GM18870 (cell line): ENCODE measurements around the gene BPIFB6.
"Not testable (repeated sequence)": the region's sequence is repeated elsewhere in the genome, so short reads cannot be mapped to it uniquely, and the experiment has no call there.

Experiments
- ATAC-seq: cut with Tn5 transposase; IDR thresholded peaks from one replicate; pipeline ENCODE4 v1.9.1; 2021; ENCODE audit warnings: moderate library complexity; ENCODE audit not compliant: unreplicated experiment

Gene BPIFB6

DNA sequence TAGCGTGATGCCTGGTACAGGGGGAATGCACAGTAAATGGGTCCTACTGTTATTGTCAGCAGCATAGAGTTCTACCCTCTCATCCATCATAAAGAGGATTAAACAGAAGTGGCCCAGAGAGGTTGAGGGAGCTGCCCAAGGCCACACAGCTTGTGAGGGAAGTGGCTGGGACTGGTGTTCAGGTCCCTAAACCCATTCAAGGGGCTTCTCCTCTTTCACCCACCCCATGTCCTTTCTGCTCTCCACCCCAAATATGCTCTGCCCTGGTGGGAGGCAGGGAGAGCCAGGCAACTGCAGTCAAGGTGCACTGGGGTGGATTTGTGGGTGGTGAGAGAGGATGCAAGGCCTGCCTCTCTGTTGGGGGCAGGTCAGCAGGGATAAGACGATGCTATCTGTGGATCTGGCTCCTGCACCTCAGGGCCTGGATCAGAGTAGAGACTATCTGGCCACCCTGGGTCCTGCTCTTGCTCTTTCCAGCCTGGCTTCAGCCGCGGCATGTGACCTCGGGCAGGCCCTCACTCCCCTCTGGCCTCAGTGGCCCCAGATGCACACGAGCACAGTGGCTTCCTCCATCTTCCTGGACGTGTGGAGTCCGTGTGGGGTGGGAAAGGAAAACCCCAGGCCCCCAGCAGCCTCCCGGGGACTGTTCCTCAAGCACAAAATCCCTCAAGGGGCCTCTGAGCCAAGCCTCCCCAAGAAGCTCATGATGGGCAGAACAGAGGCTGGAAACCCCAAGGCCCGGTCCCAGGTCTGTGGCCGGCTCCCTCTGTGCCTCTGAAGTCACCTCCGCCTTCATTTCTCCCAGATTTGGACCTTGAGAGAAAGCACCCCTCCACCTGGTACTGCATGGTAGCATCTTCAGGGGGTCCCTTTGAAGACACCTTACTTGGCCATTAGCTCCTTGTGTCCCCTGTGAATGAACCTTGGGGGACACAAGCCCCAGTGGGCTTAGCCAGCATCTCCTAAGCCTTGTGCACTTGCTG is 3.4 kb upstream of the BPIFB6 start:
- ATAC-seq, result no peak

DNA sequence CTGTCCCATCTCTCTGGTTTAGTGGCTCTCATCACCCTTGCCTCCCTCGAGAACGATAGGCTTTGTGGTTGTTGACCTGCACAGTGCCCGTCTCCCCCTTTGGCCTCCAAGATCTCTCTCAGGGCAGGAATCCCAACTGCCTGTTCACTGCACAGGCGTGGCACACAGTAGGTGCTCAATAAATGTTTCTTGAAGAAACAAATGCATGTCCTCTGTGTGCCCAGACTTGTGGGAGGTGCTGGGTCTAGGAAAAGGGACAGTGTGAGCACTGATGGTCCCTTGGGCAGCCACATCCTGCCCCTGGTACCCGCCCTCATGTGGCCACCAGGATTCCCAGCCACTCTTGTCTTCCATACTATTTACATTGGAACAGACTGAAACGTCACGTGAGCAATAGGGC is 2.6 kb upstream of the BPIFB6 start:
- no peak for ATAC-seq

DNA sequence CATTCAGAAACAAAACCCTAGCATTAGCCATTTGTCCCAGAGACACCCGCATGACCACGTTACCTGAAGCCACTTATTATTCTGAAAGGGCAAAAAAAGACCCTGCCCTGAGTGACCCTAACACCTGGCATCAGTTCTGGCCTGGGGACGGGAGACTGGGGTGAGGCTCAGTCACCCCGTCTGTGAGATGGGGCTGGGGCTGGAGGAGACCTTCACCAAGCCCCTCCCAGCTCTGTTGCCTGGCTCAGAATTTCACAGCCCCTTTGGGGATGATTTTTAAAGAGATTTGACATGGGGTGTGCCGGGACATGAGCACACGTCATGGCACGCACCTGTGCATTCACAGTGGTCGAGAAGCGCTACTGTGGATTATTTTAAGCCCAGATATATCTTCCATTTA is 1.4 kb upstream of the BPIFB6 start:
- ATAC-seq, result no peak

DNA sequence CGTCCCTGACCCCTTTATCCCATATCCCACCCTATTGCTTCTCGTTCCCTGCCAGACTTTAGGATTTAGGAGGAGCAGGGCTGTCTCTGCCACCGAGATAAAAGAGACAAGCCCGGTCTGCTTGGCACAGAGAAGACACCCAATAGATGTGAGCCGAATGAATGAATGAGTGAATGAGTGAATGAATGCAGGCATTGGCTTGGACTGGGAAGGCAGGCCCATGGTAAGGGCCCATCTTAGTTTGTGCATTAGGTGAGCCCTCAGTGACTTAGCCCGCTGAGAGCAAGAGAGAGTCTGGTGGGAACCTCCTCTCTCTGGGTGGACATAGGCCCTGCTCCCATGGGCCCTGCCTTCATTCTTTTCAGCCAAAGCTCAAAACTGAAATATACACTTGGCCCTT is 879 bp upstream of the BPIFB6 start:
- ATAC-seq, result no peak

GRCh38 chr20:33032555-33032954 is 1.1 kb downstream of the BPIFB6 start:
- ATAC-seq, result no peak

DNA sequence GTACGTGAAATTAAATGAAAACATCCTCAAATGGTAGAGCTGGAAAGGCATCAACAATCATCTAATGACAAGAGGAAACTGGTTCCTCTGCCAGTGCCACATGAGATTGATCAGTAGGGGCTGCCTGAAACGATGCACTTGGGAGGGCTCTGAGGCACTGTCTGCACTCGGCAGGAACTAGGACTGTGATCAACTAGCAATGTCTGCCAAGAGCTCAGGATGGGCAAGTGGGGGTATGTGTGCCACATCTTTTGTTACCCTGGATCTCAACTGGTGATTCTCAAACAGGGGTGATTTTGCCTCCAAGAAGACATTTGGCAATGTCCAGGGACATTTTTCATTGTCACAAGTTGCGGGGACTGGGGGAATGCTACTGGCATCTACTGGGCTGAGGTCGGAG is 1.9 kb downstream of the BPIFB6 start:
- no peak for ATAC-seq

DNA sequence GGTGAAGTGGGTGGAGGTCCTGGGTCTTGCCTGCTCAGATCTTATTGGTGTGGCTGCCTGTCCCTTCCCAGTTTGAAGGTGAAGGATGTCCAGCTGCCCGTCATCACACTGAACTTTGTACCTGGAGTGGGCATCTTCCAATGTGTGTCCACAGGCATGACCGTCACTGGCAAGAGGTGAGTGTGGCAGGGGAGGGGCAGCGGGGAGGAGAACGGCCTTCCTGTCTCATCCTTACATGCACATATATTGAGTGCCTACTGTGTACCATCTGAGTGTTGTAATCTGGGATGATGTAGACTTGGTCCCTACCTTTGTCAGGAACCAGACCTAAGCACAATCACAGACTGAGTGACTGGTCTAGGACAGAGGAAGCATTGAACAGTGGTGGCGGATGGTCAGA is 2.7 kb downstream of the BPIFB6 start:
- no peak for ATAC-seq

DNA sequence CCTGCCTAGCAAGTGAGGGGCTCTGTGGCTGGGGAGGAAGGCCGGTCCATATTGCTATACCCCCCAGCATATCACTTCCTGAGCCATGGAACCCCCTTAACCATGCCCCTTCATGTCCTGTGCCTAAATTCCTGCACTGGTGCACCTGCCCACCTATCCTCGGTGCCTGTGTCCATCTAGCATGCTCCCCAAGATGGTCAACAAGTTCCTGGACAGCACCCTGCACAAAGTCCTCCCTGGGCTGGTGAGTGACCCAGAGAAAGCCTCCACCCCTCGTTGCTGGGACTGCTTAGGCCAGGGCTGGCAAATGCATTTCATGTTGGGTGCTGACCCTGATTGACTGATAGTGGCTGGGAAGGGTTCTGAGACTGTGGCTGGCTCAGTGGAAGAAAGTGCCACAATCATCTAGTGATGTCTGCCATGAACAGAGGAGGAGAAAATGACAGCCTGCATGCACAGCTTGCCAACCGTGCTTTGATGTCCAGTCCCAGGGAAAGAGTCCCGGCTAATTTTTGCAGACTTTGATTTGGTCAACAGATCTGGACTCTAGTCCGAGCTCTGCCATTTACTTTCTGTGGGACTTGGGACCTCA is 3.5 kb downstream of the BPIFB6 start:
- no peak for ATAC-seq

- ATAC-seq, result no peak
Measured at GRCh38 chr20:33037456-33037855, 6.0 kb downstream of the BPIFB6 start.

- ATAC-seq, result no peak
Measured at GRCh38 chr20:33038243-33038642, 6.8 kb downstream of the BPIFB6 start.

DNA sequence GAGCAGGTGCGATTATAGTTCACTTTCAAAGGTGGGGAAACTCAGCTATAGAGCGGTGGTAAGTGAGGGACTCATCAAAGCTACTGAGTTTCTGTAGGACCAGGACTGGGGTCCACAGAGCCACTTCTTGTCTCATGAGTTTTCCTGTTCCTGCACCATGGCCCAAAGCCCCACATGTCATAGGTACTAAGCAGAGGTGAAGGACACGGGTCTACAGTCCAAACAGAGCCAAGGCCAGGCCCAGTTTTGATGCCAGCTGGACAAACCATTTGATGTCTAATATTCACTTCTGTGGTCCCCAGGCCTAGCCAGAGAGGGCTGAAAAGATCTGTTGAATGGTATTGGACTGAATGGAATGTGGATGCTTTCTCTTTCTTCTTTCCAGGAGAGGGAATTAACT is 11.0 kb downstream of the BPIFB6 start:
- ATAC-seq, result no peak

GRCh38 chr20:33042983-33043730 is 11.7 kb downstream of the BPIFB6 start:
- no peak for ATAC-seq

GRCh38 chr20:33043731-33044181 is 12.3 kb downstream of the BPIFB6 start:
- no peak for ATAC-seq

GRCh38 chr20:33045129-33045721 is 13.8 kb downstream of the BPIFB6 start:
- ATAC-seq, result not testable (repeated sequence)

DNA sequence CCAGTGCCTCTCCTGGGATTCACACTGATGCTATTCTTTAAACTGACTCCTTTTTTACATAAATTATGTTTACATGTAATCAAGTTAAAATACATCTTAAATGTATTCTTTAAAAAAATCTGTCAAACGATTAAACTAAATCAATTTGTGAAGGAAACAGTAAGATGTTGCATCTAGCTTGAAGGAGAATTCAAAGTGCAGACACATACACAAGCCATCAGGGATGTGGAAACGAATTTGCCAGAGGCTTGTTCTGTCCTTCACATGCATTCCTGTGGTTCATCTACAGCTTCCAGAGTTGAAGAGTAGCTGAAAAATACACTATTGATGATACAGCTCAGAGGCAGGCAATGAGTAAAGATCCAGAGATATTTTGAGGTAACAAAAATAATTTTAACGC is 15.0 kb downstream of the BPIFB6 start:
- no peak for ATAC-seq

DNA sequence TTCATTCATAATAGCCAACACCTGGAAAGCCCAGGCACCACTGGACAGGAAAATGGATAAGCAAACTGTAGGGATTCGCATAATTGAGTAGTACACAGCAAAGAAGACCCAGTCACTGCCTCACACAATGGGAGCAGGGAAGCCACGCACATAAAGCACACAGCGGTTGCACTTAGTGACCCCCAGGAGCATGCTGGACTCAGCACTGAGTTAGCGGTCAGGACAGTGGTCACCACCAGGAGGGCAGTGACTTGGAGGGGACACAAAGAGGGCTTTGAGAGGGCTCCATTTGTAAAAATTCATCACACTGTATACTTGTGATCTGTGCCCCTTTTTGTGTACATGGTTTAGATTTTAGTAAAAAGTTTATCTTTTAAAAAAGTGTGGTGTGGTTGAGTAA is 19.9 kb downstream of the BPIFB6 start:
- no peak for ATAC-seq

GRCh38 chr20:33053291-33054106 is 22.1 kb downstream of the BPIFB6 start, which contains the start of gene BPIFB3:
Gene BPIFB3 (plus strand): TSS chr20:33053903. CDS start chr20:33055436, 1,533 bp downstream.
- no peak for ATAC-seq

GRCh38 chr20:33054381-33054780 is 22.9 kb downstream of the BPIFB6 start:
- ATAC-seq, result no peak

DNA sequence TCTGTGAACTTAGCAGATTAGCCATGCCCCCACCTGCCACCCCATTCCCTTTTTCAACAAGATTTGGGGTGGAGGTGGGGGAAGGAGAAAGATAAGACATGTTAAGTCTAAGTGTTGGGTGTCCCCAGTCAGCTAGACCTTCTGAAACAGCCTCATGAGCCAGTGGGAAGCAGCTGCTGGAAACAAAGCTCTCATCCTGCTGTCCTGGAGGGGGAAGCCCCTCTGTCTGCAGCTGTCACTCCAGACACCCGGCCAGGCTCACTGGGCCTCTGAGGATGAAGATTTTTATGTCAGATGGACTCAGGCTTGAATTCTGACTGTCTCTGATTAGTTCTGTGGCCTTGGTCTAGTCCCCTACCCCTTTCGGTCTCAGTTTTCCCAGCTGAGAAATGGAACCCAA is 23.3 kb downstream of the BPIFB6 start:
- ATAC-seq, result no peak

GRCh38 chr20:33059136-33059535 is 27.7 kb downstream of the BPIFB6 start:
- no peak for ATAC-seq
